ENCODE measurements around the gene TPM1. TPM values are rescaled to one million over a fixed set of nuclear protein-coding genes. Genes with fewer than 3 reads are reported as not detected.
"Not testable (repeated sequence)": the region's sequence is repeated elsewhere in the genome, so short reads cannot be mapped to it uniquely, and the experiment has no call there.

The TPM1 gene
- total RNA-seq (2014; rRNA removed; shearing (Covaris generic)): 1,551 and 1,952 TPM in 2 replicates

DNA sequence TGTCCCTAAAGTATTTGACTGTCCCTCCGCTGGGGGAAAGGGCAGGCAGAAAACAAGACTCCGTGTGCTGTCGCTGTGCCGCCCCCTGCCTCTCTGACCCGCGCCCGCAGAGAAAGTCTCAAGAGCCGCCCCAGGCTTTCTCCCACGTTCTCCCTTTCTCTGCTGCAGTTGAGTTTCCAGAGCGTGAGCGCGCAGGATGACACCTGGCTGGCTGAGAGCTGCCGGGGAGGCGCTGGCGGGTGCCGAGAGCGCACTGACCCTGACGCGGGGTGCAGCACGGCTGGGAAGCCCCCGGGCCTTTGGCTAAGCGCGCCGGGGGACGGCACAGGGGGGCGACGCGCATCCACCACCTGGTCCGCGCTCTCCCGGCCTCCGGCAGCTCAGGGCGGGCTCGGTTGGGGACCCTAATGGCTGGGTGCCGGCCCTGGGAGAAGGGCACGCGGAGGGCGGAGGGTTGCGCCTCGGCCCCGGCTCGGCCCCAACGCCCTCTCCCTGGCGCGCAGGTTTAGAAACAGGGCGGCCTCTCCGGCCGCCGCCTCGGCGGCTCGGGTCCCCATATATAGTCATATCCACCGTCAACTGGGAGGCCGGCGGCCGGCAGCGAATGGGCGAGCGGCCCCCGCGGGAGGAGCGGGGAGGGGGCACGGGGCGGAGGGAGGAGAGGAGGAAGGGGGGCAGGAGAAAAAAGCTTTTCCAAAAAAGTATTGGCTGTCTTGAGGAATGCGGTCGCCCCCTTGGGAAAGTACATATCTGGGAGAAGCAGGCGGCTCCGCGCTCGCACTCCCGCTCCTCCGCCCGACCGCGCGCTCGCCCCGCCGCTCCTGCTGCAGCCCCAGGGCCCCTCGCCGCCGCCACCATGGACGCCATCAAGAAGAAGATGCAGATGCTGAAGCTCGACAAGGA, at the start of gene TPM1:
Gene TPM1 (plus strand): TSS at position 774 of the 903 bp plus-strand sequence. CDS start 83 bp downstream, at position 857.
- peak; percentile 96 for DNase-seq (ENCODE audit: low read depth)

DNA sequence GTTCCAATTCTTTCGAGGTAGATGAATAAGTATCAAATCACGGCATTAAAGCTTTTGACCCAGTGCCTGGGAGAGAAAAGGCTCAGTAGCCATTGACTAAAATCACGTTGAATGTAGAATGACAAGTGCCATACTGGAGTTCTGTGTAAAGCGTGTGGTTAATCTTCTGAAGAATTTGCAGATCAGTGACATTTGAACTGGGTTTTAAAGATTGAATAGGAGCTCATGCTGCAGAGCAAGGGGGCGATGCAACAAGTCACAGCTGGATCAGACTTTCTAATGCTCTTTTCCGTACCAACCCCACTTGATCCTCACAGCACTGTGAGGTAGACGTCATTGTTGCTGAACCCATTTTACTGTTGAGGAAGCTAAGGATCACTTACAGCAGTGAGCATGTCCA, 49.5 kb upstream of the TPM1 start:
- DNase-seq (ENCODE audit: low read depth): no peak

DNA sequence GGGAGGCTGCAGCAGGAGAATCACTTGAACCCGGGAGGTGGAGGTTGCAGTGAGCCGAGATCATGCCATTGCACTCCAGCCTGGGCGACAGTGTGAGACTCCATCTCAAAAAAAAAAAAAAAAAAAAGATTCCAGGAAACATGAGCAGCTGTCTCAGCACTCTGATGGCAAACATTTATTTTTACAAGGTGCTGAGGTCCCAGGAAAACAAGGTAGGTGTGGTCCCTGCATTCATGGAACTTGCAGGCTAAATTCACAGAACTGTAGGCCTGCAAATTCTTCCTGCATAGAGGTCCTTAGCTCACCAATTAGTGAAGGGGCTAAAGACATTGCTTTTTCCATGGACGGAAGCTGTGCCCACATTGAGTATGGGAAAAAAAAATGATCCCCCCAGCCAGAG, 48.9 kb upstream of the TPM1 start:
- not testable (repeated sequence) for DNase-seq (ENCODE audit: low read depth)

DNA sequence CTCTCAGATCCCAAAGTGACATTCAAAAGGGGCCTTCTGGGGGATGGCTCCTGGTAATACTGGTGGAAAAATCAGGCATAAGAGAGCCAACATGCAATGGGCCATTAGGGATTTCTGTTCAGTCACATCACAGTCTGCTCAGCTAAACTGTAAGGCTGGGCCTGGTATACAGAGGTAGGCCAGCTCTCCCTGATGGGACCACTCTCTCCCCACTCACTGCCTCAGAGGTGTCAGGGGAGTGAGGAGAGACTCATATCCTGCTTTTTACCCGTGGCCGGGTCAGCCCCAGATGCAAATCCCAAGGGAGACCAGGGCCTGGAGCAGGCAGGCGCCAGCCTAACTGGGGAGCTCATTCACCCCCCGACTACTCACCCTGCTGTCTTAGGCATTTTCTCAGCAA, 48.1 kb upstream of the TPM1 start:
- peak; percentile 32 for DNase-seq (ENCODE audit: low read depth)

DNA sequence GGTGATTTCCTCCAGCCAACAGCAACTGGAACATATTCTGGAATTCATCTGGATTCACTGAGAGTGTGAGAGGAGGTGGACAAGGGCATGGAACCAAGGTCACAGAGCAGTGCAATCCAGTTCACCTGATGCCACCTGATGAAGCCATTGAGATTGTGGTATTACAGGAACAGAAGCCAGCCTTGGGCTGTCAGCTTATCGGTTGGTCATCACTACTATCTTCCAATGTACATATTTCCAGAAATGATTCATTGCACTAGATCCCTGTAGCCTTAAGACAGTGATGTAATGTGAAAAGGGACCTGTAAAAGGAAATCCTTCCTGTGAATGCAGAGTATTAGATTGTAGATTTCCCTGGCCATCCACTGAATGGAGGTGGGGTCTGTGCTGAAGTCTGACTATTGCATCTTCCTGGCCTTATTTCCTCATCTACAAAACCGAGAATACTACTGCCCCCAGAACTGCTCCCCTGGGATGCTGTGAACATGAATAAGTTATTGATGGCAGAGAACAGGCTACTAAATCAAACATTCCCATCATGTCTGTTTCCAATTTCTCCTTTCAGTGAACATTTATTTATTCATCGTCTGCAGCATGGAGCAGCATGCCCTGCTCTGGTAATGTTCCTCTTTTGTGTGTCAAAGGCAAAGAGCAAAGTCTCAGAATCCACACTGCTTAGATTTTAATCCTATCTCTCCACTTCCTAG, 47.4 kb upstream of the TPM1 start:
- peak; percentile 43 for DNase-seq (ENCODE audit: low read depth)

DNA sequence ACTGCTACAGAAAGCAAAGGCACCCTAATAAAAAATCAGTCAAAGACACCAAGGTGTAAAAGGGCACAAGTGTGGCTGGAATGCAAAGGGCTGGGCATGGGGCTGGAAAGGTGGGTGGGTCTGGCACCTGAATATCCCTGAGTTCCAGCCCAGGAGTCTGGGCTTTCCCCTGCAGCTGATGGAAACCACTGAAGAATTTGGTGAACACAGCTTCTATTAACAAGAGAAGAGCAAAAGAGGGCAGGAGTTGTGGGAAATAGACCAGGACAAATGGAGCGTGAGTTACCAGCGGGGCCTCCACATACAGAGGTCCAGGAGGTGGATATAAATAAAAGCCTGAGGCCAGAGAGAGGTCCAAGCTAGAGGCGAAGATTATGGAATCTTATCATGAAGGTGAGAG, 45.1 kb upstream of the TPM1 start:
- DNase-seq (ENCODE audit: low read depth): no peak

DNA sequence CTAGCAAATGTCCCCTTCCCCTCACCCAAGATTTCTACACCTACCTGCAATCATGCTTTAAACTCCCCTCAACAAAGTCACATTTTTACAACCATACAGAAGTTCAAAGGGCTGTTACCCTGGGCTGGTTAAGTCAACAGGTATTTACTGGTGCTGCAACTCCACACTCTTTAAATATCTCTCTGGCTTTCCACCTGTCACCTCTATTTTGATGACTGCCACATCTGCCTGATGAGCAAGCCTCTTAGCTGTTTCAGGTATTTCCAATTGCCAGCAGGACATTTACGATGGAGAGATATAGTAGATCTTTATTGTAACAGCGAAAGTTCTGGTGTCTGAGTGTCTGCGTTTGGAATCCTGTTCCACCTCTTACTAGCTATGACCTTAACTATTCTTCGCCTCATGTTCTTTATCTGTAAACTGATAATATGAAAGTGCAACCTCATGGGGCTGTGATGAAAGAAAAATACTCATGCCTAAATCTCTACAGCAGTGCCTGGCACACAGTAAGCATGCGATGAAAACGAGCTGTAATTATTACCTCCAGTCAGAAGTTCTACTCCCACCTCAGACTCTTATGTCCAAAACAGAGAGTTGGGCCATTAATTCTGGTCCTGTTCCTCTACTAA, 44.2 kb upstream of the TPM1 start:
- DNase-seq (ENCODE audit: low read depth): no peak

DNA sequence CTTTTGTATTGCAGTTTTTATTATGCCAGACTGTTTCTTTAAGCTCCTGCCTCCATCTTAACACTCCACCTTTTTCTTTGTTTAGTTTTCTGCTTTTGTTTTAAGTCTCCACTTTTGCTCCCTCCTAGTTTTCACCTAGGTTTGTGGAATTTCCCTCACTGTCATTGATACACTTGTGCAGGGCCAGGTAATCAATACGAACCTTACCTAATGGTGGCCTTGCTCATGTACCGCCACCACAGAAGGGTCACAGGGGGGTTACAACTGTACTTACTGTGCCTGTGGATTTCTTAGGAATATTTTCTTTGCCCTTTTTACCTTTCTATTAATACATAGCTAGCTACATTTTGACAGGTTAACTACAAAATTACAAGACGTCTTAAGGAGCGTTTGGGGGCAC, 43.4 kb upstream of the TPM1 start:
- DNase-seq (ENCODE audit: low read depth): no peak

DNA sequence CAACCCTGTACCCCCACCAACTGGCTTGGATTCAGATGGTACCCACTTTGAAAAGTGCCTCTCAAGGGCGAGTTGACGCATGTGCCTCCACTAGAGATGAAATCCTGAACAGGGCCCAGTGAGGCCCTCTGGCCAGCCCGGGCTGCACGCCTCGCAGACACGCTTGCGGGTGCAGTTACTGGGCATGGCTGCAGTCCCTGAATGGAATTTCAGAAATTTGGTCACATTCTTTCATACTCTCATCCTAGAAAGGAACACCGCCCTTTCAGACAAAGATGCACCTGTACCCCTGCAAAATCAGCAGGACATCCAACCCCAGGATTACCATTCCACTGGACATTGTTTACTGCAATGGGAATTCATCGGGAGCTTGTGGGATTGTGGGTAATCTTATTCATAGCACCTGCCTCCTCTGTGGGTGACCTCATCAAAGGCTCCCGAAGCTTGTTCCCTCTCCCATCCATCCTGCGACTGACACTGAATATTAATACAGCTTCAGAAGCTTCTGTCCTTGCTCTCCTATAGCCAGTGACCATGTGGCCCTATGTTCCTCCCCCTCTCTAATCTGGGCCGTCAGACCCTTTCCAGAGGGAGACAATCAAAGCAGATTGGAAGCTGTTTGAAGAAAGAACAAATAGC, 42.5 kb upstream of the TPM1 start:
- no peak for DNase-seq (ENCODE audit: low read depth)

DNA sequence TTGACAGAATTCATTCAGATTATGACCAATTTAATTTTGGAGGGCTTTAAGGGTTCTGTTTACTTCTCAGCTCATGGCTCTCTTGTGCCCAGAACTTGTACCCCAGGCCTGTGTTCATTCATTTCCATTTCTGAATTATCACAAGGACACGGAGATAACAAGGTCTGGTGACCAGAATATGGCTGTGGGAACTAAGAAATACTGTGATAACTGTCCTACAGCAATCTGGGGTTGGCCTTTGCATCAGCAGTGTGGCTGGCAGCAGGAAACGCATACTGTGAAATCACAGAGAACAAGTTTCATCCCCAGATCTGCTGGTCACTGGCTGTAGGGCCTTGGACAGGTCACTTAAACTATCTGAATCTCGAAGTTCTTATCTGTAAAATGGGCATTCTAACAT, 41.8 kb upstream of the TPM1 start:
- no peak for DNase-seq (ENCODE audit: low read depth)

DNA sequence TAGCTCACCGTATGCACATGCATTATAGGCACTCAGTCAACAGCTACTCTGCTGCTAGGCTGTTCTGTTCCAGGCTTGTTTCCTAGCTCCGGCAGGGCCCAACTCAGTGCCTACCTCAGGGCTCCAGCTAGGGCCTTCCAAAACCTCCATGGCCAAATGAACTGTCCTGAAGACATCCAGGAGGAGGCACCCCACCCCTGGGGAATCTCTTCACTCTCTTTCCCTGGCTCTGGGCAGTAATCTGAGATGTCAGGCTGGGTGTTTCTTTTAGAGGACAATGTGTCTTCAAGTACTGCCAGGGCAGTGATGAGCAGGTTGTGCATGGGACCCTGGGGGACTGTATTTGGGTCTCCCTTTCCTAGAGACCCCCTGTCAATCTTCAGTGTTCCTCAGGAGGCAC, 38.3 kb upstream of the TPM1 start:
- DNase-seq (ENCODE audit: low read depth): no peak

DNA sequence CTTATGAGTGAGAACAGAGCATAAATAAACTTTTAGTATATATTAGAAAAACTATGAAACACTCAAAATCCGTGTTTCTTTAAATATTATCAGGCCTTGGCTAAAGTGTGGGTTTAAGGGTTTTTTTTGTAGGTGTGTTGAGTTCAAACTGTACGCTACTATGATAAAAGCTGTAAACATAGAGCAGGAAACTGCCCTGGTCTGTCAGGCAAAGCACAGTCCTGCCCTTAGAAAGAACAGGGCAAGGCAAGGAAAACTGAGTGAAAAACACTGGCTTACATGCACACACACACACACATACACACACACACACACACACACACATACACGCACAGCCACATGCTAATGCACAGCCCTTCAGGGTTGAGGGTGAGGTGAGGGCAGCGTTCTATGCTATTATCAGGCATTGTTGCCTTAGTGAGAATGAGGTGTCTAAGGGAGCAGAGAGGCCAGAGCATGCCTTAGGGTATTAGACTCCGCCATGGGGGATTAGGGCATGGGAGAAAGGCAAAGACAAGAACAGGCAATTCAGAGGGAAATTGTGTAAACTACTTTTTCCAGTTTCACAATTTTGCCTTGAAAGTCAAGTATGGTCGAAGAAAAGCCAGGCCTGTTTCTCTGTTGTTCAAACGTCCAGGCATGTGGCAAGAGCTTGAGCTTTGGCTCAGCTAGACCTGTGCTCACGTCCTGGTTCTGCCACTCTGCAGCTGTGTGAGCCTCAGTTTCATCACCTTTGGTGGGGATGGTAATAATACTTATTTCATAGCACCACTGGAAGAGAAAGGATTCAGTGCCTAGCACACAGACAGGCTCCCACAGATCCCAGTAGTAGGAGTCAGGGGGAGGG, 36.3 kb upstream of the TPM1 start:
- DNase-seq (ENCODE audit: low read depth): no peak

DNA sequence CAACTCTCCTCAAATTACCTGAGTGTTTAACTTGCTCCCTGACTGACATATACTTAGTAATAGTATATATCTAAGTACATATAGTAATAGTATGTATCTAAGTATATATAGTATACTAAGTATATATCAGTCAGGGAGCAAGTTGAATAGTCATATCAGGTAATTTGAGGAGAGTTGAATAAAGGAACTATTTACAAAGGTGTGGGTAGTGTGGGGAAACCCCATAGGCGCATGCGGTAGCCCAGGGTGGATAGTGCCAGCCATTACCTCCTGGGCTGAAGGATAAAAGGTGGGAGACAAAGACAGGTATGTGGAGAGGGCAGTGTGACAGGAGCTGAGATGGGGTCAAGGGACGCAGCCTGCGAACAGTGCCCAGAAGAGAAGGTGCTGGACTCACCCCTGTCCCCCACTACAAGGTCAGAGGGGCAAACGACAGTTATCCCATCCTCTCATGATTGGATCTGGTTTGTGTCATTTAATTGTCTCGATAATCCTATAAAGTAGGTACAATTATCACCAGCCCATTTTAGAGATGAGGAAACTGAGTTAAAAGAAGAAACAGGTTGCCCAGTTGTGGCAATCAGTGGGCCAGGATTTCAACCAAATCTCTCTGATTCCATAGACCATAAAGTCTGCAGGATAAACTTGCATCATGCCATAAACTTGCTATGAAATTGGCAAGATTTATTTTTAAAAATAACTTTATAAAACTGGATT, 34.1 kb upstream of the TPM1 start:
- no peak for DNase-seq (ENCODE audit: low read depth)

DNA sequence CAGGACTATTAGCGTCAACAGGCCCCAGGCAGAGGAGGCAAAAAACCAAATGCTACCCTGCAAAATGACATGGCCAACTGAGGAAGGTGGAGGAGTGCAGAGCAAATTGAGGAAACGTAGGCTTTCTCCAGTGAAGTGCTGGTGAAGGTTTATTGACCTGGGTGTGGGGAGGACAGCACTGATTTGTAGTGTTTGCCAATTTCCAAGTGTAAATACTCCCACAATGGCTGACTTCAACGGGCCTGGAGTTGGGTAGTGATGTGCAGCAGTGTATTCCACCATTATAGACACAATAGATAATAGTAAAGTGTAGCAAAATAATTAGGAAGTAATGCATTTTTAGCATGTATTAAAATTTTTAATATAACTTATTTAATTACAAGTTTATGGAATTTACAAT, 32.2 kb upstream of the TPM1 start:
- no peak for DNase-seq (ENCODE audit: low read depth)

DNA sequence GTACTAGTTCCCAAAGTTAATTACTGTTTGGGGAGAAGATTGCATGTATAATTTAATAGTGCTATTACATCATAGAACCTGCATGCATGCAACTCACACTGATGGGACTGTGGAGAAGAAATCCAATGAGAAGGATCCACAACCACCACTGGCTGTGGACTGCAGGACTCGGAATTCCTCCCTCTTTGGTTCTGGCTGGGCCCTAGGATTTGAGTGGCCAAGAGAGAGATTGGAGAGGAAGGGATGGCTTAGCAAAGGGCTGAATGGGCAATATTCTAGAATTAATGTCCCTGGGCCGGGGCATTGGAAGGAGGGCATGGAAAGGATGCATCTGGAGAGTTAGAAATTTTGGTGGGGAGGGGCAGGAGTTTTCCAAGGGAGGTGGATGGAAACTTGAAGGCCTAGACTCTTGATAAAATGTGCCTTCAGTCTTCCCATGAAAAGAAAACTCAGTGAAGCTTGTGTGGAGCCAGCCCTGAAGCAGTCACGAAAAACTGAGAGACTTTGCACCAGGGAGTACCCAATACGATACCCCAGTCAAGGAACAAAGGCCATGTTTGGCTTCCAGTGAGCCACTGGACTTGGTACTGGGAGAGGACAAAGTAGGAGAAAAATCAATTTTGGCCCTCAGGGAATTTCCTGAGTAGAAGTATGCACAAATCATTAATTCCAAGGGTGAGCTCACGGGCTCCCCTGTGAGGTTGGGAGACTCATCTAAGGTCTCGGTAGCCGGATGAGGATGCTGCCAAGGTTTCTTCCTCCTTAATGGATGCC, 31.4 kb upstream of the TPM1 start:
- DNase-seq (ENCODE audit: low read depth): no peak

DNA sequence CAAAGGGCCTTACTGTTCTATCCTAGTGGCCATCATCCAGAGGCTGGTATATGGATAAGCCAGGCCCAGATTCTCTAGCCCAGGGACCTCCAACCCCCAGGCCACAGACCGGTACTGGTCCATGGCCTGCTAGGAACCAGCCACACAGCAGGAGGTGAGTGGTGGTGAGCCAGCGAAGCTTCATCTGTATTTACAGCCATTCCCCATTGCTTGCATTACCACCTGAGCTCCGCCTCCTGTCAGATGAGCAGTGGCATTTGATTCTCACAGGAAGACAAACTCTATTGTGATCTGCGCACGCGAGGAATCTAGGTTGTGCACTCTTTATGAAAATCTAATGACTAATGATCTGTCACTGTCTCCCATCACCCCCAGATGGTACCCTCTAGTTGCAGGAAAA, 30.1 kb upstream of the TPM1 start:
- no peak for DNase-seq (ENCODE audit: low read depth)

DNA sequence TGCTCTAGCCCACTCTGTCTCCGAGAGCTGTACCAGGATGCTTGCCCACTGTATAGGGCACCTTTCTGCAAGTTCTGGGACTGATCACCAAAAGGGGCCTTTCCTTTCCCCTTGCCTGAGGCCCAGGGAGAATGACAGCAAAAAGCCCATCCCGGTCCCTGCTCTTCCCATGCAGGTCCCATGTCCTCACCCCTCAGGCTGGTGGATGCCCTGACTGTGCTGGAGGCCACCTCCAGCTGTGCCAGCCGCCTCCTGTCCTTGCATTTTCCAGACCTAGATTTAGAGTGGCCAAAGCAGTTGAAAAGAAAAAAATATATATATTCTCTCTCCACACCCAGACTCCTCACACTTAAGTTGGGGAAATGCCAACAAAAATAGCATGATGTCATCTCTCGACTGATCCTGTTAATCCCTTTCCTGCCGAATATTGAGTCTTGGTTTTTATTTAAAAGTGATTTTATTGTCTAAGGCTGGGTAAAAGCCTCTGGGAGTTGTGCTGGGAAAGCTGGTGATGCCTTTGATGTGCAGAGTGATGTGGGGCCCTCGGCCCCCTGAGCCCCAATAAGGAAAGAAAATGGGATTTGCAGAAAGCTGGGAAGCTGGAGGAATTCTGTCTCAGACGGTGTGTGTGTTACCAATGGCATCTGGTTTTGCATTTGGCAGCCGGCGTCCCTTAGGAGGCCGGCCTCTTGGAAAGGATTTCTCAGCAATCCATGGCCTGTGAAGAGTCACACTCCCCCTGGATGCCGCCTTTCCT, 29.3 kb upstream of the TPM1 start:
- peak; percentile 83 for DNase-seq (ENCODE audit: low read depth)

DNA sequence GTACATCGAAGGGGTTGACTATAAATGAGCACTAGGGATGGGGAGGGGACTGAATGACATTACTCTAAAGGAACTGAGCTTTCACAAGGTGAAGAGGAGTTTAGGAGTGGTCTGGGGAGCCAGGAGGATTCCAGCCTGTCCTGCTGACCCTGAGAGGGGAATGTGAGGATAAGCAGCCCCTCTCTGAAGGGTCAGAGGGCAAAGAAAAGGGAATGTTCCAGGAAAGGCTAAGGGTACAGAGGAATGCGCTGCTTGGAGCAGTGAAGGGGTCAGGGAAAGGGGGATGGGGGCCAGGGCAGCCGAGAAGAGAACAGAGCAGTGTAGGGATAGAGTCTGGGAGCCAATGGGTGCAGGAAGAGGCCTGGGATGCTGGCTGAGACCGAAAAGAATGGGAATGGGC, 28.0 kb upstream of the TPM1 start:
- no peak for DNase-seq (ENCODE audit: low read depth)

DNA sequence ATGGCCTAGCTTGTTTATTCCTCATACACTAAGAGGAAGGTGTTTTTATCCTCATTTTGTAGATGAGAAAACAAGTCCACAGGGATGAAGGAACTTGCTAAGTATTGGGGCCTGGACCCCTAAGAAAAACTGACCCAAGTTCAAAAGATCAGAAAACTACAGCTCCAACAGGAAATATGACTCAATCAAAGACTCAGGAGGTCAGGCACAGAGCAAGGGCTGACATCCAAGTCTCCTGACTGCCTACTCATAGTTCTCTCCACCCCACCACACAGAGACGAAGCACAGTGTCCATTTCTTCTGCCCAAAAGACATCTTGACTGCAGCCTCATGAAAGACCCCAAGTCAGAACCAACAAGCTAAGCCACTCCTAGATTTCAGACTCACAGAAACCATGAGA, 26.9 kb upstream of the TPM1 start:
- peak; percentile 69 for DNase-seq (ENCODE audit: low read depth)
